Stimulated activated CD4-positive, alpha-beta T cell treated with anti-CD3 and anti-CD28 coated beads, TNF-alpha, amount 100 ng/mL, for 4 hours (primary cell): ENCODE results near the gene LRRC8D.
A peak's percentile ranks its signal among the peaks of the same experiment; 100 is the strongest.

Source experiments
- DNase-seq, 3 experiments: peaks; one replicate each; pipeline ENCODE4 v3.0.0-alpha.2; 2020; ENCODE audit warnings: low read depth in 3 of 3

The LRRC8D gene

DNA sequence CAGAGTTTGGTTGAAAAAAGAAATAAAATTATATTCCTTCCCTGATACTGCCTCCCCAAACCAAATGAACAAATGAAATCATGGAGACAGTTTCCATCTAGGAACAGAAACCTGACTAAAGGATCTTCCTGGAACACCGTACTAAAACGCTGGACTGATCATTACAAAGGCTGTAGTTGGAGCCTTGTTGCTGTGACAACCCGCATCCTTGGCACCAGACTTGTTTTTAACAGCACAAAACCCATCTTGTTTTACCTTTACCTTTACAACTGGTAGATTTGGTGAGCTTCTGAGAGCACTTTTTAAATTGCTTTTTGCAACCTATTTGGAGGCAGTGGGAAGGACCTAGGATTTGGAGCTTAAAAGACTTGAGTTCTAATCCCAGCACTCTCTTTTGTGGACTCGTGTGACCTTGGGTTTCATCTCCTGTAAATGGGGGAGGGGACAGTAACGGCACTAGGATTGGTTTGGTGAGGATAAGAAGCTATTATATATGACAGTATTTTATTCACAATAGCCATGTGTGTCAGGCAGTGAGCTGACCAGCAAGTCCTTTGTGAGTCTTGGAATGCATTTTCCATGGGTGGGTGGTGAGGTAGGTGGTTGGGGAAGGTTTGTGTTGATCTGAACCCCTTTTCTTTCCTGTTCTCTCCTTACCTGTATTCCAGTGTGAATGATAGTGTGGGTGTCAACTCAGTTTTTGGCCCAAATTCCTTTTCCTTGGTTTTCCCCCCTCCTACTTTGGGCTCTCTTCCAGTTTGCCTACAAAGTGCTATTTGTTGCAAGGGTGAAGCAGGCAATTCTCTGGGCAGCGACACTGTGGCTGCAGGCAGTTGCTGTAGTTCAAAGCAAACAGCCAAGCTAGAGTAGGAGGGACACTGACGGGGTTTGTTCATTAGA lies 12.6 kb downstream of the LRRC8D start:
- DNase-seq = no peak

GRCh38 chr1:89834083-89834704 lies 13.4 kb downstream of the LRRC8D start:
- DNase-seq = no peak

DNA sequence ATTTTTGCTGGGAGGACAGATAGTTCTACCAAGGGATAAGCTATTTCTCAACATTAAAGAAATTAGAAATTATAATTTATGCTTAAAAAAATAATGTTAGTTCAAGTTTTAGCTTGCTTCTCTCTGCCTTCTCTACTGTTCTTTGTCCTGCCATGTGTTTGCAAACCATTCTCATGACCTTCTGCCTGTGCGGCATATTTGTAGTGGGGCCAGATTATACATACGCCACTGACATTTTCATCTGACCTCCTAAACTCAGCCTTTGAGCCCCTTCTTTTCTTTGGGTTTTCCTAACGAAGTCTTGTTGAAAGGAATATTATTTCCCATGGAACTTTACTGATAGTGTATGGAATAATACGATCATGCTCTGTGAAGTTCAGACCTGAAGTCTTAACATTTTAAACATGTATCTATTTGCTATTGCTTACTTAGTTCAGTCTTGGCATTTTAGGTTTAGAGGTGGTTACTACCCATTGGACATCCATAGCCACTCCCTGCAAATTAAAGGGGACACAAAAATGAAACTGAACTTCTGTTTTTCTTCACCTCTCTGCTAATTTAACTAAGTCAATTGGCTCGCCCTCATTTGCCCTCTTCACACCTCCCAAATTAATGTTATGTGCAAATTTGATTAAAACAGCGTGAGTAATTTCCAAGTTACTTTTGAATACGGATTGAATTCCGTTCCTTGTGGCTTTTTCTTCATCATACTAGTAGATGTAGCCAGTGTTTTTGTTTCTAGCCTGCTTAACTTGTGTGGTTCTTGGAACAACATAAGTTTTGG lies 15.6 kb downstream of the LRRC8D start:
- no peak for DNase-seq

- DNase-seq = no peak
Measured at GRCh38 chr1:89837036-89837481, 16.2 kb downstream of the LRRC8D start.

- no peak for DNase-seq
Measured at GRCh38 chr1:89837510-89837909, 16.7 kb downstream of the LRRC8D start.

GRCh38 chr1:89839516-89839915 lies 18.7 kb downstream of the LRRC8D start:
- no peak for DNase-seq

DNA sequence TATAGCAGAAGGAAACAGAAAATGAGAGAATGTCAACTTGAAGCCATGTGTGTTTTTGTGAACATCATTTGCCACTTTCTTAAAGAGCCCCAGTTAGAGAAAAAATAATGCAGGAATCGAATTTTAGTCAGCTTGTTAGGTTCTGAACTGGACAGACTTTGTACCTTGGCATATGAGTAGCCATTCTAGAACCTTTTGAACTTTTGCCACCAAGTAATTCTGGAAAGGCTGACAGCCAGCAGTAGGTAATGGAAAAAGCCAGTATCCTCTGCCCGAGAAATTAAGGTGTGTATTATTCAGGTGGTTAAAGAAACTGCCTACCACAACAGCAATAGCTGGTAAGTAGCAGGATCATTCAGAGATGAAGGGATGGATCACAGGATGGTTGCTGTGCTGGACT lies 20.7 kb downstream of the LRRC8D start:
- DNase-seq = no peak

DNA sequence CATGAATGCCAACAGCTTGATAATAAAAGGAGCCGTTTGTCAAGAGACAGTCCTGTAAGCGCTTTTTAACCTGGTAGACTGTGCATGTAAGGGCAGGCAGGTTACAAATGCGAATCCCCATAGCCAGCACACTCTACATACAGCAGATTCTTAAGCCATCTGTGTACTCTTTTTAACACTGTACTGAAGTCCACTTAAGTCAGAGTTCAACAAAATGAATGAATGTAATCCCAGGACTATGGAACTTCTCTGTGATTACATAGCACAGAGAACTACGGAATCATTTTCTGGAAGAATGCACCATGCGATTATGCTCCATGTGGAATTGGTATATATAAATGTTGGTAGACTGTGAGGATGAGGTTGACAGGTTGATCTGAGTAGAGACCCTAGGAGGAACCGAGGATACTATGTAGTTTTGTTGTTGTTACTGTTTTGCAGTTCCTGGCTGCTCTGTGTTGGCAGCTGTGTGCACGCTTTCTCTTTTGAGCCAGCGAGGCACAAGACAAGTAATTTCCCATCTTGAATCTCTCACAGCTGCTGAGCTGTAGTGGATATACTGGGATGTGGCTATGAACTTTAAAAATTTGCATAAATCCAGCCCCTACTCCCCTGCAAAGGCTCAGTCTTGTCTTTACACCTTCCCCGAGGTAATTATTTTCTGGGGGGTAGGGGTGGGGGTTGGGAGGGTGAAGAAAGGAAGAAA lies 21.9 kb downstream of the LRRC8D start:
- DNase-seq = no peak

DNA sequence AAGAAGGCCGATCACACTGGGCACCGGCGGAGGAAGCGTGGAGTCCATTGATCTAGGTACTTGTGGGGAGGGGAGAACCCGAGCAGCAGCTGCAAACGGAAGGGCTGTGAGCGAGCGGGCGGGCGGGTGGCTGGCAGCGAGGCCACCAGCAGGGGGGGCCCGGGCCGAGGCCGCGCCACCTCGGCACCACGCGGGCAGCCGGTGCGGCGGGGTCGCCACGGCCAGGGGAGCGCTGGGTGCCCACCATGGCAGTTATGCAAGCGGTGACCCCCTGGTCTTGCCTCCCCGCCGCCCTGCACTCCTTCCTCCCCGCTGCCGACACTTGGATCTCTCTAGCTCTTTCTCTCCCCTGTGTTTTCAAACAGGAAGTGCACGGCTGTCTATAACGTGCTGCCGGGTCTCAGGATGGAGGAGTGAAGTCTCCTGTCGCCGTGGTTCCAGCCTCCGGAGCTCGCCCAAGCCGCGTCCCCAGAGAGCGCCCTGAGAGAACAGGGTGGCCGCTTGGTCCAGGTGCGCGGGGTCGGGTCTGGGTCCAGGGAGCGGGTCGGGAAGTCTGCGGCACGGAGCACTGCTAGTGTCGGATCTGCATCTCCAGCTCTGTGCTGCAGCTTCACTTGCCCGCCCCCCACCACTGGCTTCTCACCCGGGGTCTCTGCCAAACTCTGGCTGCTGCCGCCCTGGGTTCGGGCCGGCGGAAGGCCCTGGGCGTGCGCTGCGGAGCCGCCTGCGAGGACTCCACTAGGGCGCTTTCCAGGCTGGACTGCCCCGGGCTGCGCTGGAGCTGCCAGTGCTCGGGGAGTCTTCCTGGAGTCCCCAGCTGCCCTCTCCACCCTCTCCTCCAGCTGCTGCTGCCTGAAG lies 22.7 kb downstream of the LRRC8D start:
- DNase-seq = peak; percentile 66 to 73 (median 69)

GRCh38 chr1:89844241-89844807 lies 23.5 kb downstream of the LRRC8D start:
- peak; percentile 19 to 44 (median 29) for DNase-seq

GRCh38 chr1:89844860-89845259 lies 24.0 kb downstream of the LRRC8D start:
- no peak for DNase-seq

GRCh38 chr1:89847191-89847729 lies 26.4 kb downstream of the LRRC8D start:
- DNase-seq = no peak

GRCh38 chr1:89850844-89851415 lies 30.1 kb downstream of the LRRC8D start:
- DNase-seq = no peak

GRCh38 chr1:89854140-89854539 lies 33.3 kb downstream of the LRRC8D start:
- DNase-seq = no peak

DNA sequence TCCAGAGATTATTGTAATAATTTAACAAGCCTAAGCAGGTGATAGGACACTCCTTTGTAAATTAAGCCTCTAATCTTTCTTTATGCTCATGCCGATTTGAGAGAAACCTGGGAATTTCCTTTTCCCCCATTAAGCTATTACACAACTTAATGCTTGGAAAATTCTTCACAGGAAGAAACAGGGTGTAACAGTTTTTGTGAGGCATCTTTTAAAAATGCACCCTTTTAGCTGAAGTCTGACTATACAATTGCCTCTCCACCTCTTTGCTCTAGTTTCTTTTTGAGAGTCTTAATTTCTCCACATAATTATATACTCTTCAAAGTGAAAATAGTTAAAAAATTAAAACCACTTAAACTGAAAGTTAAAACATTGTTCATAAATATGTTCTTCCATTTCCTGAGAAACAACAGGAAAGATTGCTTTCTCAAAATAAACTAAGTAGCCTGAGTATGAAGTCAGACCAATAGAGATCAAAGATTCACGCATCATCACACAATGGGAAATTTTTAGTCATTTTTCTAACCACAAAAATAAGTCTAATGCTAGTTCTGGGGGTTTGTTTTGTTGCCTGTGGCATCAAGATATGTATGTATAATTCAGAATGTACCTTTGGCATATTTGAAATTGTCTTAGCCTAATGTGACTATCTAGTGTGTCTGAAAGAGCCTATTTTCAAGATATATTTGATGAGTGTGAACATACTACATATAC lies 34.7 kb downstream of the LRRC8D start:
- no peak for DNase-seq

DNA sequence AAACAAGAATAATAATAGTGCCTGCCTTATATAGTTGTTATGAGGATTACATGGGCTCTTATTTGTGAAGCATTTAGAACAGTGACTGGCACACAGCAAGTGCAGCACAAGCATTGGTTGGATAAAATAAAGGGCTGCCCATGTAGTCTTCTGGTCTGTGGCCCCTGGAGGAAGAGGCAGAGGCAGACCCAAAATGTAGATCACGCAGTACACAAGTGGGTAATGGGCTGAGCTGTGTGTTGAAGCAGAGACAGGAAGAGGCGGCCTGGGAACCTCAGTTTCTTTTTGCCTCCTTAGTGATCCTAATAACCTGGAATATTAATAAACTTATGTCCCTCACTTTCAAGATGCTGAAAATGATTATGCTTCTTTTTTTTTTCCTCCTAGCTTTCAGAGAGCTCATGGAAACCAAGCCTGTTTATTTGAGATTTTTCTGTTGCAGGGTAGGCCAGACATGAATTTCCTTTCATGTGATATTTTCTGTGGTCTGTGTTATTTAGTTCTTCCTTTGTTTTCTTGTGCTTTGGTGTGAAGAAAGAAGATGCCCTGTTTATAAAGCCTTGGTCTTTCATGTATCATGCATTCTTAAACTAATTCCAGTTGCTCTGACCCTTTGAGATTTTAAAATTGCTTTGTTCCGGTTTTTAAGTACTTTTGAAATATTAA lies 42.5 kb downstream of the LRRC8D start:
- DNase-seq = no peak

GRCh38 chr1:89865498-89866382 lies 44.9 kb downstream of the LRRC8D start:
- DNase-seq = no peak

- no peak for DNase-seq
Measured at GRCh38 chr1:89866568-89866967, 45.7 kb downstream of the LRRC8D start.
